ENCODE results near the gene SPTBN5. TPM values are rescaled to one million over a fixed set of nuclear protein-coding genes. Genes with fewer than 3 reads are reported as not detected.

Gene SPTBN5
- total RNA-seq, 1 donor from 2014 or later: 3.2 TPM

- H3K27me3 Mint-ChIP-seq (ENCODE audit: unreplicated experiment): no peaks in the 10 kb centered on the region
- TF ChIP-seq CTCF (IDR thresholded peaks at IDR 0.05): no peak
- H3K36me3 Mint-ChIP-seq (ENCODE audit: unreplicated experiment): peaks cover 2% of the 10 kb centered on the region
- no peaks in the 10 kb centered on the region for H3K4me1 Mint-ChIP-seq (ENCODE audit: unreplicated experiment)
- no peaks in the 10 kb centered on the region for H3K9me3 Mint-ChIP-seq (ENCODE audit: unreplicated experiment)
- H3K27ac Mint-ChIP-seq (ENCODE audit: unreplicated experiment): no peak overlapping the region
- H3K4me3 Mint-ChIP-seq (ENCODE audit: unreplicated experiment): no peak overlapping the region
- no peak for DNase-seq (ENCODE audit: extremely low spot score, unreplicated experiment)
Observed at GRCh38 chr15:41870689-41871081, 23.2 kb downstream of the SPTBN5 start.

DNA sequence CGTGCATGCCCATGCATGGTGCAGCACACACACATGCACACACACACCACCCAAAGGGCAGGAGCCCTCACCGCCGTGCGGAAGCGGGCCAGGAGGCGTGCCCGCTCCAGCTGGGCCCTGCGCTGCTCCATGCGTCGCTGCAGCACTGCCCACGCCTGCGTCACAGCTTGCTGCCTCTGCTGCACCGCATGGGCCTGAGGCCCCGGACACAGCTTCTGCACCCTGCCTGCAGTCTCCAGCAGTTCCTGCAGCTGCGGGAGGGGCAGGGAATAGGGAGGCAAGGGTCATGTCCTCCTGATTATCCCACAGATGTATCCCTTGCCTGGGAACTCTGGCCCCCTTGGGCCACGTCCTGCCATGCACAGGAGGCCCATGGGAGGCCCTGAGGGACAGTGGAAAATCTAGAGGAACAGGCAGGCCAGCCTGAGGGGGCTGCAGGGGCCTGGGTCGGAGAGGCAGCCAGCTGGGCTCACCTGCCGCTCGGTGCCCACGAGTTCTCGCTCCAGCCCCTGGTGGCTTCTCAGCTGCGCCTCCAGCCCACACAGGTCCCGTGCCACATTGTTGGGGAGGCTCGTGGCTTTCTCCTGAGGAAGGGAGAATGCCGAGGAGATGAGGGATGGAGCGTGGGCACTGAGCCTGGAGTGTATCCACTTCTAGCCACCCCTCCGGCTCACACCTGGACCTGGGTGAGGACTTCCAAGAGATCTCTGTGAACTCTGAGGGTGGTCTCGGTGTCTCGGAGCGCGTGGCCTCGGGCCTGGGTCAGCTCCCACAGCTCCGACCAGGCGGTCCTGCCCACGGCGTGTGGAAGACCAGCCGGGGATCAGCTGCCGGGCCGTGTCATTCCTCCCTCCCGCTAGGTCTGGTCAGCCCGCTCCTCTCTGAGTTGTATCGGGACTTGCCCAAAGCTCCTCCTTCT lies 23.8 kb downstream of the SPTBN5 start:
- Mint-ChIP-seq H3K9me3 (ENCODE audit: unreplicated experiment) (no peaks in the 10 kb centered on the region), H3K4me1 (ENCODE audit: unreplicated experiment) (no peaks in the 10 kb centered on the region), H3K4me3 (ENCODE audit: unreplicated experiment) (no peak overlapping the region), H3K36me3 (ENCODE audit: unreplicated experiment) (peaks cover 2% of the 10 kb centered on the region), H3K27ac (ENCODE audit: unreplicated experiment) (no peak overlapping the region), H3K27me3 (ENCODE audit: unreplicated experiment) (no peaks in the 10 kb centered on the region)
- no peak for DNase-seq (ENCODE audit: extremely low spot score, unreplicated experiment)
- TF ChIP-seq CTCF (IDR thresholded peaks at IDR 0.05): no peak

GRCh38 chr15:41868321-41868720 lies 25.5 kb downstream of the SPTBN5 start:
- Mint-ChIP-seq H3K36me3 (ENCODE audit: unreplicated experiment) (no peaks in the 10 kb centered on the region), H3K4me3 (ENCODE audit: unreplicated experiment) (no peak overlapping the region), H3K4me1 (ENCODE audit: unreplicated experiment) (no peaks in the 10 kb centered on the region), H3K9me3 (ENCODE audit: unreplicated experiment) (no peaks in the 10 kb centered on the region), H3K27me3 (ENCODE audit: unreplicated experiment) (no peaks in the 10 kb centered on the region), H3K27ac (ENCODE audit: unreplicated experiment) (no peak overlapping the region)
- no peak for DNase-seq (ENCODE audit: extremely low spot score, unreplicated experiment)
- TF ChIP-seq CTCF (IDR thresholded peaks at IDR 0.05): no peak

GRCh38 chr15:41866872-41867579 lies 26.8 kb downstream of the SPTBN5 start:
- no peaks in the 10 kb centered on the region for H3K27me3 Mint-ChIP-seq (ENCODE audit: unreplicated experiment)
- no peaks in the 10 kb centered on the region for H3K36me3 Mint-ChIP-seq (ENCODE audit: unreplicated experiment)
- TF ChIP-seq CTCF (IDR thresholded peaks at IDR 0.05): no peak
- no peak overlapping the region for H3K4me3 Mint-ChIP-seq (ENCODE audit: unreplicated experiment)
- no peak for DNase-seq (ENCODE audit: extremely low spot score, unreplicated experiment)
- no peaks in the 10 kb centered on the region for H3K4me1 Mint-ChIP-seq (ENCODE audit: unreplicated experiment)
- no peak overlapping the region for H3K27ac Mint-ChIP-seq (ENCODE audit: unreplicated experiment)
- no peaks in the 10 kb centered on the region for H3K9me3 Mint-ChIP-seq (ENCODE audit: unreplicated experiment)

GRCh38 chr15:41866263-41866703 lies 27.6 kb downstream of the SPTBN5 start:
- no peak overlapping the region for H3K4me3 Mint-ChIP-seq (ENCODE audit: unreplicated experiment)
- H3K4me1 Mint-ChIP-seq (ENCODE audit: unreplicated experiment): no peaks in the 10 kb centered on the region
- TF ChIP-seq CTCF (IDR thresholded peaks at IDR 0.05): no peak
- DNase-seq (ENCODE audit: extremely low spot score, unreplicated experiment): no peak
- H3K9me3 Mint-ChIP-seq (ENCODE audit: unreplicated experiment): no peaks in the 10 kb centered on the region
- H3K27me3 Mint-ChIP-seq (ENCODE audit: unreplicated experiment): no peaks in the 10 kb centered on the region
- H3K27ac Mint-ChIP-seq (ENCODE audit: unreplicated experiment): no peak overlapping the region
- no peaks in the 10 kb centered on the region for H3K36me3 Mint-ChIP-seq (ENCODE audit: unreplicated experiment)
